CD4-positive, CD25-positive, alpha-beta regulatory T cell (primary cell): Measurements from ENCODE around the gene S100A13. TPM values are rescaled to one million over a fixed set of nuclear protein-coding genes. Genes with fewer than 3 reads are reported as not detected.
A peak's percentile ranks its signal among the peaks of the same experiment; 100 is the strongest.
"Not testable (repeated sequence)": the region's sequence is repeated elsewhere in the genome, so short reads cannot be mapped to it uniquely, and the experiment has no call there.

Source experiments
- ATAC-seq, 2 donors: fragments of 150-1000 bp; cut with Tn5 transposase; one replicate each; pipeline ENCODE4 v1.10.0; 2021; ENCODE audit warnings: low read depth in 2 of 2, moderate number of reproducible peaks in 2 of 2, moderate library complexity in 1 of 2
- DNase-seq, 3 donors: peaks; one replicate each; pipeline versions ENCODE4 v3.0.0 to v3.0.0-alpha.2; 2012 to 2022; ENCODE audit warnings: mixed read lengths in 1 of 3
- H3K27ac ChIP-seq: one replicate; pipeline ENCODE4 v1.7.0; 2013; ENCODE audit warnings: mild to moderate bottlenecking, low read length; ENCODE audit not compliant: insufficient read depth, poor library complexity, severe bottlenecking
- H3K27me3 ChIP-seq: one replicate; pipeline ENCODE4 v1.7.0; 2013; ENCODE audit warnings: low read length; ENCODE audit not compliant: control insufficient read depth, insufficient read depth
- H3K36me3 ChIP-seq: one replicate; pipeline ENCODE4 v1.7.0; 2013; ENCODE audit warnings: mild to moderate bottlenecking, low read length, moderate library complexity; ENCODE audit not compliant: control insufficient read depth, insufficient read depth
- H3K4me1 ChIP-seq: 2 replicates; pipeline ENCODE4 v1.7.0; 2013; ENCODE audit warnings: mild to moderate bottlenecking, low read length; ENCODE audit not compliant: insufficient read depth, control insufficient read depth, poor library complexity, severe bottlenecking
- H3K4me3 ChIP-seq: one replicate; pipeline ENCODE4 v1.7.0; 2013; ENCODE audit warnings: low read depth, mild to moderate bottlenecking, low read length, moderate library complexity
- H3K9me3 ChIP-seq, 2 experiments: 1 replicate in 1 of 2; 2 replicates in 1 of 2; pipeline ENCODE4 v1.7.0; 2013; ENCODE audit warnings: low read length in 2 of 2, mild to moderate bottlenecking in 1 of 2, moderate library complexity in 1 of 2; ENCODE audit not compliant: control insufficient read depth in 2 of 2
- H3K27ac Mint-ChIP-seq, 3 donors: one replicate each; pipeline ENCODE4 v1.8.0; 2020 to 2022; ENCODE audit warnings: mild to moderate bottlenecking in 3 of 3, mixed read lengths in 3 of 3, moderate library complexity in 2 of 3
- H3K27me3 Mint-ChIP-seq: one replicate; pipeline ENCODE4 v1.8.0; 2022; ENCODE audit warnings: mild to moderate bottlenecking, mixed read lengths
- H3K36me3 Mint-ChIP-seq: one replicate; pipeline ENCODE4 v1.8.0; 2020; ENCODE audit warnings: mixed read lengths
- H3K4me1 Mint-ChIP-seq, 4 donors: one replicate each; pipeline ENCODE4 v1.8.0; 2020 to 2022; ENCODE audit warnings: mixed read lengths in 4 of 4, mild to moderate bottlenecking in 1 of 4
- H3K4me3 Mint-ChIP-seq, 4 donors: one replicate each; pipeline ENCODE4 v1.8.0; 2020 to 2022; ENCODE audit warnings: mild to moderate bottlenecking in 4 of 4, mixed read lengths in 4 of 4, moderate library complexity in 3 of 4
- H3K9me3 Mint-ChIP-seq, 7 donors: one replicate each; pipeline ENCODE4 v1.8.0; 2020 to 2022; ENCODE audit warnings: mixed read lengths in 7 of 7, mild to moderate bottlenecking in 3 of 7, moderate library complexity in 2 of 7
- polyA plus RNA-seq, 4 donors: library from polyadenylated mRNA; unstranded; fragments of 300-500 nt; fragmentation: Illumina TruSeq; gene quantifications; one replicate each; pipeline ENCODE4 v1.2.3, GENCODE V29; 2021
- total RNA-seq: library from RNA; stranded (reverse); gene quantifications from one replicate; pipeline ENCODE4 v1.2.3, GENCODE V29; 2022

Gene S100A13
- total and polyA plus RNA-seq, 5 donors from 2014 or later: 0.41 to 6.4 (median 1.8) TPM

DNA sequence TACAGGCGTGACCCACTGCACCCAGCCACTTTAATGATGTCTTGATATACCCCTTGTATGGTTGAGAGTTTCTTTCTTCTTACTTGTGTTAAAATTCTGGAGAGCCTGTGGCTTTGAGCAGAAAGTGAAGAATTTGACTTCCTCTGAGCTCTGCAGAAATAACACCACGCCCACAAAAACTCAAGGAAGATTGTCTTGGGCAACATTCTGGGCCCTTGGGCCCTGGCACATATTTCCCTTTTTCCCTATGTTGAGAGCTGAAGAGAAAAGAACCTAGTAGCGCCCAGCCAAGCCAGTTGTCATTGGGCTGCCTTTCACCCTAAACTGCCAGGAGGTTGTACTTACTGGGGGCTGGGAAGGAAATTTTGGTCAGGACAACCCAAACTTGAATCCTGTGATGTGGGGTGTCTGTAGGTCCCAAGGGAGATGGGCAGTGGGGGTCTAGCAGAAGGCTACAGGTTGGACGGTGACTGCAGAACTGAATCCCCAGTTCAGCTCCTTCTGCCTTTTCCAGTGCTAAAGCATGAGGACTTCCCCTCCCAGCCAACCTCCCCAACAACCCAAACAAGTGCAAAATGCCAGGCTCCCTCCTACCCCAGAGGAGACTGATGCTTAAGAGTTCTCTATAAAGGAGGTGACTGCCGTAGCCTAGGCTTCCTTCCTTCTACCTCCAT is 19.5 kb upstream of the S100A13 start:
- peaks cover 49% of the 10 kb centered on the region for H3K36me3 ChIP-seq
- H3K27ac ChIP-seq: no peak overlapping the region
- Mint-ChIP-seq H3K9me3 (no peaks in the 10 kb centered on the region), H3K4me3 (no peak overlapping the region), H3K36me3 (peaks cover 35% of the 10 kb centered on the region), H3K4me1 (peaks cover 14 to 72% (median 47%) of the 10 kb centered on the region in 4 donors), H3K27me3 (no peaks in the 10 kb centered on the region), H3K27ac (peak overlapping the region in 2 of 3 donors; percentile 36 to 75)
- ATAC-seq (no peak), DNase-seq (no peak)
- H3K27me3 ChIP-seq: no peaks in the 10 kb centered on the region
- H3K9me3 ChIP-seq: no peaks in the 10 kb centered on the region
- peaks cover 27% of the 10 kb centered on the region for H3K4me1 ChIP-seq
- H3K4me3 ChIP-seq: no peak overlapping the region

DNA sequence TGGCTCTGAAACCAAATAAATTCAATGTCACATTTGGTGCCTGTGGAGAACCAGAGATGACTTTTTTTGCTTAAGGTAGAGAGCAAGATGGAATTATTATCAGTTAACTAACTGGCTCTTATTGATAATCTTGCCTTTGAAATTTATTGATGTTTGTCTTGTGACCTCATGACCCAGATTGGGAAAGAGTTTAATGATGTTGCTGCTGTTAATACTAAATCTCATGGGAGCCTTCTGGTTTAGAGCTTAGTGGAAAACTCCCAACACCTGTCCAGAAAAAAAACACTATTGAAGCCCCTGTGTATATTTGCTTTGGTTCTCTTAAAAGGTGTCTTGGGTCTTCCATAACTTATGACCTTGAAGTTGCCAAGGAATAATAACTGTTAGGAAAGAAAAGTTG is 16.5 kb upstream of the S100A13 start:
- Histone ChIP-seq H3K27ac (no peak overlapping the region), H3K27me3 (no peaks in the 10 kb centered on the region), H3K36me3 (peaks cover 77% of the 10 kb centered on the region), H3K4me3 (no peak overlapping the region), H3K4me1 (peaks cover 14% of the 10 kb centered on the region), H3K9me3 (no peaks in the 10 kb centered on the region)
- H3K4me1 Mint-ChIP-seq: peaks cover 16 to 76% (median 48%) of the 10 kb centered on the region in 4 donors
- H3K27ac Mint-ChIP-seq: peak overlapping the region; percentile 2 to 79 (median 7)
- no peak for ATAC-seq
- H3K4me3 Mint-ChIP-seq: no peak overlapping the region
- no peaks in the 10 kb centered on the region for H3K27me3 Mint-ChIP-seq
- H3K9me3 Mint-ChIP-seq: no peaks in the 10 kb centered on the region
- DNase-seq: no peak
- H3K36me3 Mint-ChIP-seq: peaks cover 41% of the 10 kb centered on the region

DNA sequence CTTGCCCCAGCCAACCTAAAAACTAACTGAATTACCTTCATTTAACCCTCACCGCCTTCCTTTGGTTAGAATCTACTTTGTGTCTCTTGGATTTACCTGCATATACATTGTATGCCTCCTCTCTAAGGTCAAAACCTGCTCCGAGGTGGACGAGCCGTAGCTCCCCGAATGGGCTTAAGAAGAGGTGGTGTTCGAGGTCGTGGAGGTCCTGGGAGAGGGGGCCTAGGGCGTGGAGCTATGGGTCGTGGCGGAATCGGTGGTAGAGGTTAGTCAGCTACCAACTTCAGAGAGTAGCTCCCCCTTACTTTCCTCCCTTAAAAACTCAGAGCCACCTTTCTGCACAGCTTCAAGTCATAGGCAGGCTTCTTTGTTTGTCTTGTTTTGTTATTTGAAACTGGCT is 15.8 kb upstream of the S100A13 start:
- peak overlapping the region in 1 of 3 donors; percentile 85 for H3K27ac Mint-ChIP-seq
- H3K4me1 ChIP-seq: peaks cover 14% of the 10 kb centered on the region
- H3K27ac ChIP-seq: no peak overlapping the region
- peaks cover 85% of the 10 kb centered on the region for H3K36me3 ChIP-seq
- no peak for ATAC-seq
- no peaks in the 10 kb centered on the region for H3K27me3 Mint-ChIP-seq
- H3K9me3 ChIP-seq: no peaks in the 10 kb centered on the region
- H3K4me1 Mint-ChIP-seq: peaks cover 16 to 77% (median 48%) of the 10 kb centered on the region in 4 donors
- H3K9me3 Mint-ChIP-seq: no peaks in the 10 kb centered on the region
- H3K4me3 Mint-ChIP-seq: peak overlapping the region in 1 of 4 donors; percentile 13
- no peak overlapping the region for H3K4me3 ChIP-seq
- H3K36me3 Mint-ChIP-seq: peaks cover 41% of the 10 kb centered on the region
- no peaks in the 10 kb centered on the region for H3K27me3 ChIP-seq
- no peak for DNase-seq

- Mint-ChIP-seq H3K36me3 (peaks cover 46% of the 10 kb centered on the region), H3K27ac (peak overlapping the region; percentile 43 to 67 (median 54)), H3K27me3 (no peaks in the 10 kb centered on the region), H3K9me3 (no peaks in the 10 kb centered on the region), H3K4me3 (no peak overlapping the region), H3K4me1 (peaks cover 22 to 79% (median 49%) of the 10 kb centered on the region in 4 donors)
- no peaks in the 10 kb centered on the region for H3K27me3 ChIP-seq
- no peak overlapping the region for H3K4me3 ChIP-seq
- H3K36me3 ChIP-seq: peaks cover 92% of the 10 kb centered on the region
- H3K27ac ChIP-seq: no peak overlapping the region
- ATAC-seq: no peak
- no peaks in the 10 kb centered on the region for H3K9me3 ChIP-seq
- no peak for DNase-seq
- H3K4me1 ChIP-seq: peaks cover 14% of the 10 kb centered on the region
Observed at GRCh38 chr1:153642161-153642560, 14.9 kb upstream of the S100A13 start.

- ATAC-seq: no peak
- Histone ChIP-seq H3K9me3 (no peaks in the 10 kb centered on the region), H3K4me1 (peaks cover 25% of the 10 kb centered on the region), H3K4me3 (peak overlapping the region; percentile 2), H3K36me3 (peaks cover 96% of the 10 kb centered on the region), H3K27me3 (no peaks in the 10 kb centered on the region), H3K27ac (no peak overlapping the region)
- Mint-ChIP-seq H3K4me1 (peaks cover 24 to 79% (median 52%) of the 10 kb centered on the region in 4 donors), H3K9me3 (no peaks in the 10 kb centered on the region), H3K27ac (peak overlapping the region in 1 of 3 donors; percentile 38), H3K27me3 (no peaks in the 10 kb centered on the region), H3K36me3 (peaks cover 47% of the 10 kb centered on the region), H3K4me3 (peak overlapping the region in 1 of 4 donors; percentile 23)
- no peak for DNase-seq
Observed at GRCh38 chr1:153640861-153641260, 13.6 kb upstream of the S100A13 start.

DNA sequence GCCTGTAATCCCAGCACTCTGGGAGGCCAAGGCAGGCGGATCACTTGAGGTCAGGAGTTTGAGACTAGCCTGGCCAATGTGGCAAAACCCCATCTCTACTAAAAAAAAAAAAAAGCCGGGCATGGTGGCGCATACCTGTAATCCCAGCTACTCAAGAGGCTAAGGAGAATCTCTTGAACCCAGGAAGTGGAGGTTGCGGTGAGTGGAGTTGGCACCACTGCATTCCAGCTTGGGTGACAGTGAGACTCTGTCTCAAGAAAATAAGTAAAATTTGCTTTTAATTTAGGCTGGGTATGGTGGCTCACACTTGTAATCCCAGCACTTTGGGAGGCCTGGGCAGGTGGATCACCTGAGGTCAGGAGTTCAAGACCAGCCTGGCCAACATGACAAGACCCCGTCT is 12.9 kb upstream of the S100A13 start:
- DNase-seq, H3K27me3 ChIP-seq, H3K9me3 Mint-ChIP-seq, H3K4me3 ChIP-seq, H3K27me3 Mint-ChIP-seq, ATAC-seq, H3K9me3 ChIP-seq, H3K27ac ChIP-seq: not testable (repeated sequence)
- Mint-ChIP-seq H3K4me3 (peak overlapping the region in 1 of 4 donors; percentile 47), H3K4me1 (peaks cover 18 to 78% (median 48%) of the 10 kb centered on the region in 4 donors), H3K27ac (peak overlapping the region in 1 of 3 donors; percentile 38), H3K36me3 (peaks cover 41% of the 10 kb centered on the region)
- Histone ChIP-seq H3K36me3 (peaks cover 91% of the 10 kb centered on the region), H3K4me1 (peaks cover 28% of the 10 kb centered on the region)

DNA sequence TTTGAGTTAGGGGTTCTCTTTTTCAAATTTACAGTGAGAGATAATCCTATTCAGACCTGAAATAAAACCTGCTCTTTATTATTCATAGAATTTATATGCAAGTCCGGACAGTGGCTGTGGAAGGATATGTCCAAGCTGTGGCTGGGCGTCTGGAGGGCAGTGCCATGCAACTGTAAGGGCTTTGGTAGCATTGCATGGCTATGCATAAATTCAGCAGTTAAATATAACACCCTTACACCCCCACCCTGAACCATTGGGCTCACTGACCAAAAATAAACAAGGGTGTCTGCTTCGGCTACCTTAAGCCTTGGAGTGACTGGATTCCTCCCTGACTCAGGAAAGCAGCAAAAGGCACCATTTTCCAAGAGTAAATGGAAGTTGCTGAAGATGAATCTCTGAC is 12.0 kb upstream of the S100A13 start:
- Mint-ChIP-seq H3K4me3 (peak overlapping the region in 1 of 4 donors; percentile 47), H3K4me1 (peaks cover 18 to 72% (median 43%) of the 10 kb centered on the region in 4 donors), H3K9me3 (no peaks in the 10 kb centered on the region), H3K27me3 (no peaks in the 10 kb centered on the region), H3K36me3 (peaks cover 37% of the 10 kb centered on the region), H3K27ac (peak overlapping the region in 1 of 3 donors; percentile 80)
- Histone ChIP-seq H3K9me3 (no peaks in the 10 kb centered on the region), H3K27ac (no peak overlapping the region), H3K4me3 (no peak overlapping the region), H3K27me3 (no peaks in the 10 kb centered on the region), H3K4me1 (peaks cover 29% of the 10 kb centered on the region), H3K36me3 (peaks cover 82% of the 10 kb centered on the region)
- DNase-seq (no peak), ATAC-seq (no peak)

GRCh38 chr1:153638261-153638660 is 11.0 kb upstream of the S100A13 start:
- Histone ChIP-seq H3K27me3 (no peaks in the 10 kb centered on the region), H3K36me3 (peaks cover 72% of the 10 kb centered on the region), H3K9me3 (no peaks in the 10 kb centered on the region), H3K4me3 (no peak overlapping the region), H3K4me1 (peaks cover 25% of the 10 kb centered on the region), H3K27ac (no peak overlapping the region)
- Mint-ChIP-seq H3K9me3 (no peaks in the 10 kb centered on the region), H3K27ac (peak overlapping the region in 1 of 3 donors; percentile 9), H3K36me3 (peaks cover 33% of the 10 kb centered on the region), H3K4me3 (peak overlapping the region in 2 of 4 donors; percentile 84 to 94), H3K27me3 (peaks cover 6% of the 10 kb centered on the region), H3K4me1 (peaks cover 18 to 70% (median 43%) of the 10 kb centered on the region in 4 donors)
- ATAC-seq (no peak), DNase-seq (no peak)
